B cell (primary cell): Measurements from ENCODE around the gene ZNF705A. TPM values are rescaled to one million over a fixed set of nuclear protein-coding genes. Genes with fewer than 3 reads are reported as not detected.
"Not testable (repeated sequence)": the region's sequence is repeated elsewhere in the genome, so short reads cannot be mapped to it uniquely, and the experiment has no call there.

Source experiments
- ATAC-seq: fragments of 200-7000 bp; cut with Tn5 transposase; one replicate; pipeline ENCODE4 v1.10.0; 2021; ENCODE audit warnings: low read depth, mild to moderate bottlenecking, moderate number of reproducible peaks, moderate library complexity
- CTCF ChIA-PET: fragments of 350-600 bp; sonication (Branson Sonifier 250); formaldehyde crosslinking; loops from one replicate; lab custom pipeline; 2021; ENCODE audit warnings: antibody characterized with exemption, inconsistent platforms; lab: Charles Lee
- POLR2A ChIA-PET: fragments of 350-600 bp; sonication (Branson Sonifier 250); formaldehyde crosslinking; loops from one replicate; lab custom pipeline; 2021; ENCODE audit warnings: antibody characterized with exemption; lab: Charles Lee
- DNase-seq: peaks from one replicate; pipeline ENCODE4 v3.0.0; 2013
- H2AFZ ChIP-seq: 2 replicates; pipeline ENCODE4 v1.6.1; 2012; ENCODE audit warnings: mild to moderate bottlenecking, low read depth, low read length; ENCODE audit not compliant: insufficient read depth, poor library complexity, severe bottlenecking
- H3K27ac ChIP-seq, 2 donors: 1 replicate in 1 of 2; 2 replicates in 1 of 2; pipeline ENCODE4 v1.5.1; 2012 to 2013; ENCODE audit warnings: low read length in 2 of 2, mild to moderate bottlenecking in 2 of 2, moderate library complexity in 1 of 2
- H3K27me3 ChIP-seq, 4 experiments: fragments of 200-600 bp in 1 of 4; sonication (generic) in 1 of 4; replicated peaks in 1 of 4; 1 replicate in 2 of 4; 2 replicates in 2 of 4; pipeline versions ENCODE4 v1.6.1 to v1.7.0; 2013 to 2016; ENCODE audit warnings: low read length in 3 of 4, mild to moderate bottlenecking in 2 of 4, mixed read lengths in 1 of 4, moderate library complexity in 1 of 4; ENCODE audit not compliant: insufficient read depth in 4 of 4, control insufficient read depth in 3 of 4; ENCODE audit errors: control extremely low read depth in 1 of 4
- H3K36me3 ChIP-seq, 2 experiments: replicated peaks in 1 of 2; 1 replicate in 1 of 2; 2 replicates in 1 of 2; pipeline versions ENCODE4 v1.6.1 to v1.7.1; 2013; ENCODE audit warnings: low read length in 1 of 2; ENCODE audit not compliant: insufficient read depth in 2 of 2, control insufficient read depth in 1 of 2; ENCODE audit errors: control extremely low read depth in 1 of 2, extremely low read depth in 1 of 2
- H3K4me1 ChIP-seq, 2 donors: fragments of 200-600 bp in 1 of 2; sonication (generic) in 1 of 2; 1 replicate in 1 of 2; 2 replicates in 1 of 2; pipeline versions ENCODE4 v1.5.1 to v1.6.1; 2013 to 2017; ENCODE audit warnings: low read length in 2 of 2; ENCODE audit not compliant: control insufficient read depth in 2 of 2, insufficient read depth in 2 of 2
- H3K4me2 ChIP-seq: replicated peaks from 2 replicates; pipeline ENCODE3; 2012; ENCODE audit warnings: mild to moderate bottlenecking, low read depth, low read length; ENCODE audit not compliant: poor library complexity, severe bottlenecking
- H3K4me3 ChIP-seq, 5 experiments: fragments of 200-600 bp in 1 of 5; sonication (generic) in 1 of 5; 1 replicate in 3 of 5; 2 replicates in 2 of 5; pipeline versions ENCODE4 v1.5.1 to v1.7.0; 2011 to 2016; ENCODE audit warnings: low read length in 4 of 5, mild to moderate bottlenecking in 4 of 5, low read depth in 2 of 5, control low read depth in 1 of 5, moderate library complexity in 1 of 5; ENCODE audit not compliant: insufficient read depth in 1 of 5; ENCODE audit errors: control extremely low read depth in 1 of 5, extremely low read depth in 1 of 5
- H3K79me2 ChIP-seq: fragments of 200-600 bp; sonication (generic); one replicate; pipeline ENCODE4 v1.6.0; 2016; ENCODE audit warnings: low read length; ENCODE audit not compliant: control insufficient read depth, insufficient read depth
- H3K9ac ChIP-seq: fragments of 200-600 bp; sonication (generic); 2 replicates; pipeline ENCODE4 v1.6.1; 2017; ENCODE audit warnings: mild to moderate bottlenecking, low read length, moderate library complexity
- H3K9me3 ChIP-seq, 3 donors: one replicate each; pipeline versions ENCODE4 v1.6.1 to v1.7.1; 2013; ENCODE audit warnings: low read length in 2 of 3; ENCODE audit not compliant: control insufficient read depth in 2 of 3, insufficient read depth in 1 of 3; ENCODE audit errors: control extremely low read depth in 1 of 3
- H4K20me1 ChIP-seq: 2 replicates; pipeline ENCODE4 v1.6.0; 2012; ENCODE audit warnings: mild to moderate bottlenecking, low read length; ENCODE audit not compliant: insufficient read depth, control insufficient read depth, poor library complexity, severe bottlenecking
- H3K27ac Mint-ChIP-seq: one replicate; pipeline ENCODE4 v1.8.0; 2021; ENCODE audit warnings: mixed read lengths
- H3K27me3 Mint-ChIP-seq: one replicate; pipeline ENCODE4 v1.8.0; 2021; ENCODE audit warnings: mixed read lengths
- H3K4me1 Mint-ChIP-seq: one replicate; pipeline ENCODE4 v1.8.0; 2021; ENCODE audit warnings: mixed read lengths
- H3K4me3 Mint-ChIP-seq: one replicate; pipeline ENCODE4 v1.8.0; 2021; ENCODE audit warnings: mixed read lengths
- H3K9me3 Mint-ChIP-seq: one replicate; pipeline ENCODE4 v1.8.0; 2022; ENCODE audit warnings: mixed read lengths; ENCODE audit not compliant: insufficient read depth
- WGBS: methylation state at CpG from one replicate; pipeline ENCODE4 v1.1.5; 2013; ENCODE audit warnings: missing lambda C conversion rate; ENCODE audit not compliant: insufficient coverage; 5-methylcytosine and 5-hydroxymethylcytosine counted together
- intact Hi-C: fragments of 100-400 bp; cut with micrococcal nuclease; formaldehyde crosslinking; loops from one replicate; pipeline ENCODE4 v1.10.0; 2022
- polyA plus RNA-seq: library from polyadenylated mRNA; depleted of rRNA; stranded (reverse); fragments of >200 nt; gene quantifications from 2 replicates; pipeline ENCODE4 v1.2.3, GENCODE V29; 2012
- total RNA-seq, 2 donors: library from RNA; stranded (reverse); fragments of 120-200 nt in 1 of 2; gene quantifications; 1 replicate in 1 of 2; 2 replicates in 1 of 2; pipeline versions ENCODE4 v1.2.3 to v1.2.4, GENCODE V29; 2013 to 2022

Gene ZNF705A
- total and polyA plus RNA-seq, 2 donors (not counting 1 experiment from before 2014, with no cell fraction given): not detected

DNA sequence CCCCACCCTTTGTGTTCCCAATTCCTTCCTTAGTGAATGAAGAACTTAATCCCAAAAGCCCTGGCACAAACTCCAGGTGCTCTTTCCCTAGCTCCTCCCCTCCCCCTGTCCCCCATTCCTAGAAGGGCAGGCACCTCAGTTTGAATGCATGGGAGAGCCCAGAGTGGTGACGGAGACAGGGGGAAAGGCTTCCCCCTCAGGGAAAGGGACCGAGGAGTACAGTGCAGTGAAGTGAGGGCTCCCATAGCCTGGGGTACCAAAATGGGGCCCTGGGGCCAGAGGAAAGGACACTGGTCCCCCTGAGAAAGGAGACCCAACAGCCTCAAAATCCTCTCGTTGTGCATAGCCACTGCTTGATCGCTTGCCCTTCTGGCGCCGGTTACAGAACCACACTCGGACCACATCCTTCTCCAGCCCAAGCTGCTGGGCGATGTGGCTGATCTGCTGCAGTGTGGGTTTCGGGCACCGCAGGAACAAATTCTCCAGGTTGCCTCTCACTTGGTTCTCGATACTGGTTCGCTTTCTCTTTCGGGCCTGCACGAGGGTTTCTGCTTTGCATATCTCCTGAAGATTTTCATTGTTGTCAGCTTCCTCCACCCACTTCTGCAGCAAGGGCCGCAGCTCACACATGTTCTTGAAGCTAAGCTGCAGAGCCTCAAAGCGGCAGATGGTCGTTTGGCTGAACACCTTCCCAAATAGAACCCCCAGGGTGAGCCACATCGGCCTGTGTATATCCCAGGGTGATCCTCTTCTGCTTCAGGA lies 23.0 kb upstream of the ZNF705A start:
- 93% methylated on average over 15 of the region's 18 CpGs for WGBS
- H3K27me3 ChIP-seq, H3K4me3 Mint-ChIP-seq, H2AFZ ChIP-seq, H3K27me3 Mint-ChIP-seq, H3K27ac Mint-ChIP-seq, DNase-seq, H3K9me3 ChIP-seq, ATAC-seq, H3K4me1 Mint-ChIP-seq, H3K4me3 ChIP-seq, H3K9ac ChIP-seq, H3K4me2 ChIP-seq, intact Hi-C loops, POLR2A ChIA-PET, H3K79me2 ChIP-seq, H4K20me1 ChIP-seq, H3K4me1 ChIP-seq, H3K9me3 Mint-ChIP-seq, CTCF ChIA-PET, H3K27ac ChIP-seq: not testable (repeated sequence)
- peaks cover under 1 to 22% of the 10 kb centered on the region in 2 experiments for H3K36me3 ChIP-seq

DNA sequence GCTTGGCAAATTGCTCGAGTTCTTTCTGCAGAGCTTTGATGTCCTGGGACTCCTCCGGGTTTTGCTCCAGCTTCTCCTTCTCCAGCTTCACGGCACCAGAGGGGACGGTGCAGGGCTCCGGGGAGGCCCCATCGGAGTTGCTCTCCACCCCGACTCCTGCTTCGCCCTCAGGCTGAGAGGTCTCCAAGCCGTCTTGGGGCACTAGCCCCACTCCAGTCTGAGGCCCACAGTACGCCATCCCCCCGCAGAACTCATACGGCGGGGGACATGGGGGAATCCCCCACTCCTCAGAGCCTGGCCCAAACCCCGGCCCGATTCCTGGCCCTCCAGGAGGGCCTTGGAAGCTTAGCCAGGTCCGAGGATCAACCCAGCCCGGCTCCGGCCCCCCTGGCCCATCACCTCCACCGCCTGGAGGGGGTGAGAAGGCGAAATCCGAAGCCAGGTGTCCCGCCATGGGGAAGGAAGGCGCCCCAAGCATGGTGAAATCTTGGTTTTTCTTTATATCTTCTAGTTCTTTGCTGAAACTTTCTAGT lies 22.4 kb upstream of the ZNF705A start:
- H3K4me3 Mint-ChIP-seq: not testable (repeated sequence)

DNA sequence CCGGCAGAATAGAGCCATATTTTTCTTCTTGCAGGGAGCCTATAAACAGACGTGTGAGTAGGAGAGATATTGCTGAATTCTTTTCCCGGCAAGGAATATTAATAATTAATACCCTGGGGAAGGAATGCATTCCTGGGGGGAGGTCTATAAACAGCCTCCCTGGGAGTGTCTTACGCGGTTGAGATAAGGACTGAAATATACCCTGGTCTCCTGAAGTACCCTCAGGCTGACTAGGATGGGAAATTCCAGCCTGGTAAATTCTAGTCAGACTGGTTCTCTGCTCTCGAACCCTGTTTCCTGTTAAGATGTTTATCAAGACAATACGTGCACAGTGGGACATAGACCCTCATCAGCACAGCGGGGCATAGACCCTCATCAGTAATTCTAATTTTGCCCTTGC lies 15.2 kb upstream of the ZNF705A start:
- ATAC-seq, H3K4me3 Mint-ChIP-seq, CTCF ChIA-PET, H3K4me1 Mint-ChIP-seq, H3K27ac ChIP-seq, H3K4me3 ChIP-seq, H3K4me2 ChIP-seq, H3K9ac ChIP-seq, H3K27ac Mint-ChIP-seq, H3K9me3 Mint-ChIP-seq, H2AFZ ChIP-seq, H3K9me3 ChIP-seq, POLR2A ChIA-PET, intact Hi-C loops, H3K27me3 ChIP-seq, H3K79me2 ChIP-seq, H4K20me1 ChIP-seq, DNase-seq, H3K4me1 ChIP-seq: not testable (repeated sequence)
- peaks cover 5 to 10% of the 10 kb centered on the region in 2 experiments for H3K36me3 ChIP-seq
- WGBS: 93% methylated on average over 6 of the region's 8 CpGs
- peaks cover 12% of the 10 kb centered on the region for H3K27me3 Mint-ChIP-seq

More for the DNA sequence above, 22.4 kb upstream of the ZNF705A start:
- H3K4me1 Mint-ChIP-seq, H3K4me1 ChIP-seq, H3K9ac ChIP-seq, H3K27ac Mint-ChIP-seq, intact Hi-C loops, DNase-seq, H3K27ac ChIP-seq, H3K79me2 ChIP-seq, ATAC-seq, H2AFZ ChIP-seq, H3K27me3 Mint-ChIP-seq, H3K27me3 ChIP-seq, CTCF ChIA-PET, H3K9me3 Mint-ChIP-seq, H3K4me2 ChIP-seq, POLR2A ChIA-PET, H3K4me3 ChIP-seq, H3K9me3 ChIP-seq, H4K20me1 ChIP-seq: not testable (repeated sequence)
- H3K36me3 ChIP-seq: peaks cover 1 to 22% of the 10 kb centered on the region in 2 experiments
- WGBS: 96% methylated on average over 18 of the region's 23 CpGs
